K562 (cell line): Measurements from ENCODE around the gene HEATR1. TPM values are rescaled to one million over a fixed set of nuclear protein-coding genes. Genes with fewer than 3 reads are reported as not detected.

Experiments used
- ARID1B ChIP-seq: fragments of 450-650 bp; IDR thresholded peaks from 2 replicates; pipeline ENCODE4 v1.6.1; 2016; ENCODE audit warnings: antibody characterized with exemption, mild to moderate bottlenecking, inconsistent platforms
- BDP1 ChIP-seq: IDR thresholded peaks from 3 replicates; pipeline ENCODE4 v1.6.1; 2011; ENCODE audit not compliant: insufficient read length, insufficient read depth
- BRCA1 ChIP-seq, 2 experiments: fragments of 450-650 bp in 1 of 2; sonication (generic) in 1 of 2; formaldehyde crosslinking in 1 of 2; IDR thresholded peaks; 2 replicates each; pipeline versions ENCODE4 v1.5.0 to v1.6.1; 2017 to 2020; ENCODE audit warnings: mild to moderate bottlenecking in 1 of 2, missing genetic modification reagents in 1 of 2
- CHD2 ChIP-seq: IDR thresholded peaks from 2 replicates; pipeline ENCODE4 v1.6.1; 2011; ENCODE audit warnings: low read depth, low read length
- DMBX1 ChIP-seq: fragments of 250-450 bp; sonication (Bioruptor Pico); IDR thresholded peaks from 2 replicates; pipeline ENCODE4 v1.8.0; 2022; ENCODE audit warnings: inconsistent platforms, mild to moderate bottlenecking, moderate library complexity, borderline replicate concordance
- DPF2 ChIP-seq: fragments of 450-650 bp; IDR thresholded peaks from 2 replicates; pipeline ENCODE4 v1.6.1; 2016
- E4F1 ChIP-seq: fragments of 250-450 bp; sonication (Bioruptor Pico); IDR thresholded peaks from 2 replicates; pipeline ENCODE4 v1.5.0; 2021; ENCODE audit warnings: mild to moderate bottlenecking, borderline replicate concordance
- EP300 ChIP-seq: IDR thresholded peaks from 2 replicates; pipeline ENCODE4 v1.6.1; 2012; ENCODE audit warnings: low read length, improper control_type of control experiment
- HDAC6 ChIP-seq: IDR thresholded peaks from 2 replicates; pipeline ENCODE4 v1.6.1; 2012; ENCODE audit warnings: low read depth, mild to moderate bottlenecking, control low read depth, inconsistent platforms, low read length, moderate library complexity
- KLF13 ChIP-seq: fragments of 450-650 bp; IDR thresholded peaks from 2 replicates; pipeline ENCODE4 v1.6.1; 2016; ENCODE audit warnings: missing genetic modification characterization, low read depth, mild to moderate bottlenecking, missing compliant biosample characterization, moderate library complexity, borderline replicate concordance
- MBD2 ChIP-seq: sonication (generic); IDR thresholded peaks from 2 replicates; pipeline ENCODE4 v1.6.1; 2016; ENCODE audit warnings: low read depth, borderline replicate concordance
- RBM34 ChIP-seq: fragments of 200-400 bp; formaldehyde crosslinking; IDR thresholded peaks from 2 replicates; pipeline ENCODE4 v1.6.1; 2018; ENCODE audit warnings: low read length, borderline replicate concordance; ENCODE audit not compliant: insufficient read depth
- RBM39 ChIP-seq: fragments of 200-400 bp; formaldehyde crosslinking; optimal IDR thresholded peaks from 2 replicates; pipeline ENCODE3; 2018; ENCODE audit warnings: low read depth, low read length
- SPI1 ChIP-seq: IDR thresholded peaks from 2 replicates; pipeline ENCODE4 v1.6.1; 2011; ENCODE audit warnings: low read depth, low read length, control low read depth, borderline replicate concordance
- STAG1 ChIP-seq: sonication (generic); formaldehyde crosslinking; IDR thresholded peaks from 2 replicates; pipeline ENCODE4 v1.5.0; 2020; ENCODE audit warnings: missing genetic modification reagents, borderline replicate concordance
- TAF7 ChIP-seq: fragments of 450-650 bp; IDR thresholded peaks from 2 replicates; pipeline ENCODE4 v1.6.1; 2016; ENCODE audit warnings: missing genetic modification characterization, missing compliant biosample characterization
- ZBTB7A ChIP-seq: IDR thresholded peaks from 2 replicates; pipeline ENCODE4 v1.6.1; 2011; ENCODE audit warnings: low read depth, mild to moderate bottlenecking, low read length, moderate library complexity, borderline replicate concordance; ENCODE audit not compliant: control insufficient read depth
- ZMIZ1 ChIP-seq, 2 experiments: fragments of 150-350 bp in 1 of 2; IDR thresholded peaks; 2 replicates each; pipeline ENCODE4 v1.6.1; 2012 to 2016; ENCODE audit warnings: low read depth in 2 of 2, low read length in 2 of 2, mild to moderate bottlenecking in 1 of 2, moderate library complexity in 1 of 2
- ZNF175 ChIP-seq: fragments of 200-800 bp; sonication (Bioruptor generic); IDR thresholded peaks from 2 replicates; pipeline ENCODE4 v1.6.1; 2016; ENCODE audit warnings: low read depth, mild to moderate bottlenecking, missing genetic modification characterization, missing compliant biosample characterization
- ZNF239 ChIP-seq: fragments of 250-450 bp; sonication (Bioruptor Pico); IDR thresholded peaks from 2 replicates; pipeline ENCODE4 v1.4.0; 2020; ENCODE audit warnings: mild to moderate bottlenecking
- ZNF24 ChIP-seq: fragments of 450-650 bp; IDR thresholded peaks from 2 replicates; pipeline ENCODE4 v1.6.1; 2016
- ZNF3 ChIP-seq: fragments of 250-450 bp; sonication (Bioruptor Pico); IDR thresholded peaks from 2 replicates; pipeline ENCODE4 v1.5.0; 2021; ENCODE audit warnings: mild to moderate bottlenecking, moderate library complexity
- ZNF76 ChIP-seq: fragments of 250-450 bp; sonication (Bioruptor Pico); IDR thresholded peaks from 2 replicates; pipeline ENCODE4 v1.4.0; 2020; ENCODE audit warnings: mild to moderate bottlenecking, moderate library complexity, borderline replicate concordance
- polyA plus RNA-seq, 8 experiments: library from polyadenylated mRNA; depleted of rRNA in 4 of 8; stranded (reverse) in 5 of 8; unstranded in 3 of 8; fragments of >200 nt; fragmentation: Nextera tagmentation in 2 of 8; fragmentation: Illumina TruSeq in 1 of 8; extraction: Ambion mirVana in 2 of 8; extraction: Trizol in 1 of 8; gene quantifications; 2 replicates each; pipeline versions ENCODE4 v1.2.1 to v1.2.3, GENCODE V29; 2011 to 2014; ENCODE audit warnings: inconsistent platforms in 1 of 8, missing spikeins in 1 of 8
- total RNA-seq, 7 experiments: library from RNA; depleted of rRNA in 6 of 7; stranded (reverse); fragments of >200 nt in 6 of 7; fragmentation: Illumina TruSeq in 2 of 7; extraction: Trizol in 2 of 7; gene quantifications; 2 replicates each; pipeline versions ENCODE4 v1.2.1 to v1.2.3, GENCODE V29; 2011 to 2021; ENCODE audit warnings: low replicate concordance in 1 of 7

HEATR1 gene
- total and polyA plus RNA-seq, 9 of the 15 experiments (the other 6 are each of a cell fraction or from before 2014, with no cell fraction given) = 28.3 to 108 (median 50.9) TPM

GRCh38 chr1:236502972-236503639 lies 101.2 kb downstream of the HEATR1 start (continued):
- TF ChIP-seq DPF2 (0 out of 2 replicates have a peak, but pooled peaks have one; percentile 36), RBM39 (no peak), DMBX1 (CRISPR knock-in tag) (no peak), HDAC6 (no peak), ZNF24 (no peak), CHD2 (no peak), MBD2 (no peak), TAF7 (tag) (0 out of 2 replicates have a peak, but pooled peaks have one; percentile 20), ZNF76 (CRISPR knock-in tag) (no peak; the same call in 1 of the 2 replicates), ZNF175 (0 out of 2 replicates have a peak, but pooled peaks have one; percentile 51), SPI1 (peak; percentile 100), ZMIZ1 (IDR thresholded peaks at IDR 0.05; ENCODE audit: low read depth in 2 of 2, low read length in 2 of 2) (no peak), ZNF3 (no peak), RBM34 (no peak), ZBTB7A (peak; percentile 64), STAG1 (no peak), EP300 (peak; percentile 19; the same call in 1 of the 2 replicates), ZNF239 (CRISPR knock-in tag) (no peak), BRCA1 (IDR thresholded peaks at IDR 0.05) (no peak), BRCA1 (CRISPR knock-in tag; IDR thresholded peaks at IDR 0.05) (no peak), KLF13 (no peak), ARID1B (peak; percentile 21; the same call in 1 of the 2 replicates), BDP1 (no peak), E4F1 (CRISPR knock-in tag) (peak; percentile 86)
